Bronchial epithelial cell (primary cell): ENCODE results near the gene PLEKHG4. TPM values are rescaled to one million over a fixed set of nuclear protein-coding genes. Genes with fewer than 3 reads are reported as not detected.
A peak's percentile ranks its signal among the peaks of the same experiment; 100 is the strongest.

Experiments
- DNase-seq: peaks from one replicate; pipeline ENCODE4 v3.0.0-alpha.2; 2010; ENCODE audit warnings: low read depth
- FAIRE-seq: peaks from 2 replicates; lab custom pipeline; 2011; peaks lifted over from hg19 to GRCh38; lab: Jason Lieb, UNC
- H3K27me3 ChIP-seq: 2 replicates; pipeline ENCODE4 v1.5.1; 2011; ENCODE audit warnings: low read length; ENCODE audit not compliant: control insufficient read depth, insufficient read depth
- H3K36me3 ChIP-seq: 2 replicates; pipeline ENCODE4 v1.5.1; 2011; ENCODE audit warnings: low read length; ENCODE audit not compliant: control insufficient read depth, insufficient read depth
- H3K4me3 ChIP-seq: 2 replicates; pipeline ENCODE4 v1.5.1; 2011; ENCODE audit warnings: mild to moderate bottlenecking, low read depth, low read length, control low read depth
- total RNA-seq: library from RNA; depleted of rRNA; stranded (reverse); fragments of >200 nt; gene quantifications from 2 replicates; pipeline ENCODE4 v1.2.1, GENCODE V29; 2014
- TF ChIP-seq, protein P1 (sequence below): IDR thresholded peaks from 2 replicates; pipeline ENCODE4 v1.5.1; 2011; ENCODE audit warnings: mild to moderate bottlenecking, moderate library complexity, low read length, control low read depth, inconsistent platforms; ENCODE audit not compliant: insufficient read depth, severe bottlenecking

PLEKHG4 gene
- total RNA-seq, 1 donor from 2014 or later = 11.6 TPM

DNA sequence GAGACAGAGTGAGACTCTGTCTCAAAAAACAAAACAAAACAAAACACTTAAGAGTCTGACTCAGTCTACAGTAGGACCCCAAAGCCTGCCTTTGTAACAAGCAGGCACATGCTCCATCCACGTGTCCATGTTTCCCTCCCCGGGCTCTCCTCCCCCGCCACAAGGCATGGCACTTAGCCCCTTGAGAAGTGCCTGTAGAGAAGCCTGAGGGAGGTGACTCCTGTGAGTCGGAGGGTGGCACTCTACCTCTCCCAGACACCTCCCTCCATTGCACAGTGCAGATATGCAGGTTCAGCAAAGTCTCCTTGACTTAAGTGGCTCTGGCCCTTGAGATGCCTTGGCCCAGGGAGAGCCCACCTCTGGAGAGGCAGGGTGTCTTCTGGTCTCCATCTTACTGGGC, 38.8 kb upstream of the PLEKHG4 start:
- H3K4me3 ChIP-seq = no peak overlapping the region
- peak; percentile 83 for DNase-seq
- H3K36me3 ChIP-seq = peaks cover 17% of the 10 kb centered on the region
- H3K27me3 ChIP-seq = no peaks in the 10 kb centered on the region
- TF ChIP-seq, protein P1, sequence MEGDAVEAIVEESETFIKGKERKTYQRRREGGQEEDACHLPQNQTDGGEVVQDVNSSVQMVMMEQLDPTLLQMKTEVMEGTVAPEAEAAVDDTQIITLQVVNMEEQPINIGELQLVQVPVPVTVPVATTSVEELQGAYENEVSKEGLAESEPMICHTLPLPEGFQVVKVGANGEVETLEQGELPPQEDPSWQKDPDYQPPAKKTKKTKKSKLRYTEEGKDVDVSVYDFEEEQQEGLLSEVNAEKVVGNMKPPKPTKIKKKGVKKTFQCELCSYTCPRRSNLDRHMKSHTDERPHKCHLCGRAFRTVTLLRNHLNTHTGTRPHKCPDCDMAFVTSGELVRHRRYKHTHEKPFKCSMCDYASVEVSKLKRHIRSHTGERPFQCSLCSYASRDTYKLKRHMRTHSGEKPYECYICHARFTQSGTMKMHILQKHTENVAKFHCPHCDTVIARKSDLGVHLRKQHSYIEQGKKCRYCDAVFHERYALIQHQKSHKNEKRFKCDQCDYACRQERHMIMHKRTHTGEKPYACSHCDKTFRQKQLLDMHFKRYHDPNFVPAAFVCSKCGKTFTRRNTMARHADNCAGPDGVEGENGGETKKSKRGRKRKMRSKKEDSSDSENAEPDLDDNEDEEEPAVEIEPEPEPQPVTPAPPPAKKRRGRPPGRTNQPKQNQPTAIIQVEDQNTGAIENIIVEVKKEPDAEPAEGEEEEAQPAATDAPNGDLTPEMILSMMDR = no peak
- FAIRE-seq = no peak

DNA sequence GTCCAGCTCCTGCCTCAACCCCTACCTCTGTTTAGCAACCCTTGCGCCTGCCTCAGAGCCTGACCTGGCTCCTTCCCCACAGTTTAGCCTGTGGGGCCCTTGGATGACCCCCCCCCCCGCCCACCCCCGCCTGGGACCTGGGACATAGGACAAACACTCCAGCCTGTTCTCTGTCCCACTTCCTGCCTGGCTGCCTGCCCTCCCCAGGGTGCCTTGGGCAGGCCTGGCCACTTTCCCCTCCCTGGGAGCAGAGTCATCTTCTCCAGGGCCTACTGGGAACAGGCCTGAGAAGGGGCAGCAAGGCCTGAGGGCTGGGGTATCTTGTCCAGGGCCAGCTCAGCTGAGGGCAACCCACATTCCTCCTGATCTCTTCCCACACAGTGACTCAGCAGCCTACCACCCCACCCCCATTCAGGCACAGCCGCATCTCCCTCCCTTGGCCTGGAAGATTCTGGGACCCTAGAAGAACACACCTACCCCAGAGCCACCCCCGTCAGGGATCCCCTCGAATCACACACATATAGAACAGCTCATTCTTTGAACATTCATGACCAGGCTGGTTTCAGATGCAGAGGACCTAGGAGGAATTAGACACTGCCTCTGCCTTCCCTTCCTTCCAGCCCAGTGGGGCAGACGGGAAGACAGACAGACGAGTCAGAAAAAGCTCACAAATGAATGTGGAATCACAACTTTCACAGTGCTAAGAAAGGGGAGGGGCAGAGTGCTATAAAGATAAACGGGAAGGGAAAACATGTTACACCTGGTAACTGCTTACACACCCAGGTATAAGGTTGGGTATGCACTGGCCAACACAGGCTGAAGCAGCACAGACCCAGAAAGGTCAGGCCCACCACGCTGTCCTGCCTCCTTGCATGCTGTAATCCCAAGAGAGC, 38.1 kb upstream of the PLEKHG4 start:
- TF ChIP-seq, protein P1 = no peak
- FAIRE-seq (no peak), DNase-seq (peak; percentile 87)
- H3K36me3 ChIP-seq = peaks cover 12% of the 10 kb centered on the region
- no peak overlapping the region for H3K4me3 ChIP-seq
- H3K27me3 ChIP-seq = no peaks in the 10 kb centered on the region

DNA sequence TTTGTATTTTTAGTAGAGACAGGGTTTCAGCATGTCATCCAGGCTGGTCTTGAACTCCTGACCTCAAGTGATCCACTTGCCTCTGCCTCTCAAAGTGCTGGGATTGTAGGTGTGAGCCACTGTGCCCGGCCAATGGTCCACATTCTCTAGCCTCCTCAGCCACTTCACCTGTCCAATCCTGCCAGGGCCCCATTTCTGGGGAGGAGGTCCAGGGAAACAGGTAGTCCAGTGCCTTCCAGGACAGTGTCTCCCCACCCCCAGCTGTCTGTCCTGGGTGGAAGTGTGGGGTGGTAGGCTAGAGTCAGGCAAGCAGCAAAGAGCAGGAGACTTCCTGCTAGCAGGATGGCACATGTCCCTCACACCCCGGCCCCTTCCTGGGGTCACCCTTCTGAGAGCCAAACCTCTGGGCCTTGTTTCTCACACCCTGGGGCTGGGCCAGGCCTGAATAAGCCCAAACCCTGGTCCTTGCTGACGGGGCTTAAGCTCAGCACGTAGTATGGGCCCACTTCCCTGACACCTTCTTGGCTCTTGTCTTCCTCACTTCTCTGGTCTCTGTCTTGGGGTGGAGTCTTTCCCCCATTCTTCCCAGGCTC, 37.1 kb upstream of the PLEKHG4 start:
- H3K4me3 ChIP-seq = no peak overlapping the region
- TF ChIP-seq, protein P1 = no peak
- peaks cover 7% of the 10 kb centered on the region for H3K36me3 ChIP-seq
- FAIRE-seq (no peak), DNase-seq (no peak)
- H3K27me3 ChIP-seq = no peaks in the 10 kb centered on the region

DNA sequence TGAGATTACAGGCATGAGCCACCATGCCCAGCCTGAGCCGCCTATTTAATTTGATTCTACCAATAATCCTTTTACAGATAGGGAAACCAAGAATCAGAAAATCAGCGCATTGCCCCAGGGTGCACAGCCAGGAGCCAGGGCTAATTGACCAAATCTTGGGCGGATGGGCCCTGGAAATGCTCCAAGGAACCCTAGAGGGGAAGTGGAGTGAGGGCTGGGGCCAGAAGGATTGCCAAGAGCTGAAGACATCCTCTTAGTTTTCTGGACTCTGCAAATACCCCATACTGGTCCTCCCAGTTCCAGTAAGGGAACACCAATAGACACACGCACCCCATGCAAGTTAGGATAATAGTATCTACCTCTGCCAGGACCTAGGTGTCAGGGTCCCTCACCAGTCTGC, 35.9 kb upstream of the PLEKHG4 start:
- FAIRE-seq (no peak), DNase-seq (no peak)
- TF ChIP-seq, protein P1 = no peak
- Histone ChIP-seq H3K36me3 (no peaks in the 10 kb centered on the region), H3K4me3 (no peak overlapping the region), H3K27me3 (no peaks in the 10 kb centered on the region)

DNA sequence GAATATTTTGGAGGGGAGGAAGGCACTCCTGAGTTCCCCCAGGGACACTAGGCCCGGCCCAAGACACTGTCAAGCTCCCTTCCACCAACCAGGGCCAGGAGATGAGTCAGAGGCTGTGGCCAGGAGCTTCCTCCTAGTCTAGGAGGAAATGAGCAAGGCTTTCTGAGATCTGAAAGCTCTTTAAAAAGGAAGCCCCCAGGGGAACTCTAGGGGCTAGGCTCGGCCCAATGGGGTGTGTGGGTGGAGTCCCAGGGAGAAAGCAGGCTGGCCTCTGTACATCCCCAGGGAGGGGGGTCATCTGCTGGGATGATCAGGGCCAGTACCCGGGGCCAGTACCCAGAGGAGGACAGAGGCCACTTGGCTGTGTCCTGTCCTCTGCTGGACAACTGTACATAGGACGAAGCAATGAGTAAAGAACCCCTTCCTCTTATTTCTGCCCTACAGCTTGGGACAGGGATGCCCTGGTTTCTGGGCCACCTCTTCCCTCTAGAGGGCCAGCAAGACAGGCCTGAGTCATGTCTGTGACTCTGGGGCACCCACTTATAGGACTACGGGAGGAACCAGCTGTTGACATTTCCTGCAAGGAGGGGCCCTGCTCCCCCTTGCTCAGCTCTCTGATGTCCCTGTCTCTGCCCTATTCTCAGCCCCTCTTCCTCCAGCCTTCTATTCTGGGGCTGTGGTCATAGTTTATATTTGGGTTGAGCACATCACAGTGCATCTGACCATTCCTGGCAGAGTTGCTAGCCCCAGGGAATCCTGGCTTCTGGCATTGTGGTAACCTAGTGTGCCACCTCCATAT, 34.7 kb upstream of the PLEKHG4 start:
- DNase-seq (peak; percentile 92), FAIRE-seq (no peak)
- Histone ChIP-seq H3K4me3 (no peak overlapping the region), H3K27me3 (no peaks in the 10 kb centered on the region), H3K36me3 (no peaks in the 10 kb centered on the region)
- TF ChIP-seq, protein P1 = no peak
